Neuronal stem cell (in vitro differentiated cells): ENCODE data around the gene MYO3B.

ENCODE experiments used
- DNase-seq: peaks from one replicate; pipeline ENCODE4 v3.0.0-alpha.2; 2013; ENCODE audit warnings: low spot score
- H2AFZ ChIP-seq: one replicate; pipeline ENCODE4 v1.6.1; 2013; ENCODE audit warnings: mild to moderate bottlenecking, low read length, inconsistent platforms
- H2AK5ac ChIP-seq: 2 replicates; pipeline ENCODE4 v1.6.1; 2013; ENCODE audit warnings: low read depth, mild to moderate bottlenecking, inconsistent platforms, low read length, moderate library complexity, mixed read lengths
- H2BK120ac ChIP-seq: 2 replicates; pipeline ENCODE4 v1.6.1; 2013; ENCODE audit warnings: low read depth, mild to moderate bottlenecking, inconsistent platforms, low read length, moderate library complexity, mixed read lengths
- H2BK12ac ChIP-seq: one replicate; pipeline ENCODE4 v1.6.1; 2013; ENCODE audit warnings: low read length, inconsistent platforms
- H2BK15ac ChIP-seq: 2 replicates; pipeline ENCODE4 v1.6.1; 2013; ENCODE audit warnings: mild to moderate bottlenecking, low read length, inconsistent platforms, mixed read lengths
- H2BK5ac ChIP-seq: one replicate; pipeline ENCODE4 v1.6.1; 2013; ENCODE audit warnings: inconsistent platforms, mild to moderate bottlenecking, low read length, moderate library complexity
- H3K14ac ChIP-seq: one replicate; pipeline ENCODE4 v1.6.1; 2013; ENCODE audit warnings: low read length, inconsistent platforms
- H3K18ac ChIP-seq: 2 replicates; pipeline ENCODE4 v1.6.1; 2013; ENCODE audit warnings: low read length, inconsistent platforms
- H3K23ac ChIP-seq: 2 replicates; pipeline ENCODE4 v1.6.1; 2013; ENCODE audit warnings: low read depth, mild to moderate bottlenecking, mixed read lengths, low read length, inconsistent platforms; ENCODE audit not compliant: poor library complexity
- H3K27ac ChIP-seq: replicated peaks from 3 replicates; pipeline ENCODE4 v1.5.1; 2013; ENCODE audit warnings: low read length, inconsistent platforms
- H3K27me3 ChIP-seq, 3 experiments: 2 replicates each; pipeline ENCODE4 v1.6.1; 2013; ENCODE audit warnings: low read length in 3 of 3, mild to moderate bottlenecking in 2 of 3, inconsistent platforms in 1 of 3, low read depth in 1 of 3, mixed read lengths in 1 of 3, moderate library complexity in 1 of 3; ENCODE audit not compliant: control insufficient read depth in 3 of 3, insufficient read depth in 3 of 3
- H3K36me3 ChIP-seq, 2 donors: replicated peaks in 1 of 2; 2 replicates each; pipeline ENCODE4 v1.6.1; 2013; ENCODE audit warnings: low read length in 2 of 2; ENCODE audit not compliant: control insufficient read depth in 2 of 2, insufficient read depth in 2 of 2
- H3K4ac ChIP-seq: 2 replicates; pipeline ENCODE4 v1.6.1; 2013; ENCODE audit warnings: inconsistent platforms, mild to moderate bottlenecking, low read length, moderate library complexity
- H3K4me1 ChIP-seq, 2 donors: 1 replicate in 1 of 2; 2 replicates in 1 of 2; pipeline ENCODE4 v1.6.1; 2013; ENCODE audit warnings: low read length in 2 of 2, low read depth in 1 of 2; ENCODE audit not compliant: control insufficient read depth in 2 of 2, insufficient read depth in 1 of 2
- H3K4me2 ChIP-seq: one replicate; pipeline ENCODE4 v1.6.1; 2013; ENCODE audit warnings: mild to moderate bottlenecking, low read length, inconsistent platforms; ENCODE audit not compliant: insufficient read depth, poor library complexity, severe bottlenecking
- H3K4me3 ChIP-seq, 2 donors: 2 replicates each; pipeline ENCODE4 v1.5.1; 2013; ENCODE audit warnings: low read length in 2 of 2, mild to moderate bottlenecking in 2 of 2, inconsistent platforms in 1 of 2, moderate library complexity in 1 of 2
- H3K79me1 ChIP-seq: one replicate; pipeline ENCODE4 v1.6.1; 2013; ENCODE audit warnings: low read depth, mild to moderate bottlenecking, inconsistent platforms, low read length, moderate library complexity
- H3K9ac ChIP-seq: one replicate; pipeline ENCODE4 v1.6.1; 2013; ENCODE audit warnings: mild to moderate bottlenecking, low read depth, low read length, inconsistent platforms; ENCODE audit not compliant: poor library complexity
- H3K9me3 ChIP-seq, 2 donors: replicated peaks in 1 of 2; 2 replicates each; pipeline versions ENCODE3 to v1.6.1; 2013; ENCODE audit warnings: low read length in 2 of 2, mild to moderate bottlenecking in 2 of 2, inconsistent platforms in 1 of 2, low read depth in 1 of 2, mixed read lengths in 1 of 2, moderate library complexity in 1 of 2; ENCODE audit not compliant: control insufficient read depth in 2 of 2, insufficient read depth in 1 of 2
- H4K8ac ChIP-seq: one replicate; pipeline ENCODE4 v1.6.1; 2013; ENCODE audit warnings: low read depth, mild to moderate bottlenecking, inconsistent platforms, low read length, moderate library complexity
- H4K91ac ChIP-seq: one replicate; pipeline ENCODE4 v1.6.1; 2013; ENCODE audit warnings: low read length, low read depth, mild to moderate bottlenecking, inconsistent platforms; ENCODE audit not compliant: poor library complexity
- WGBS, 2 donors: extraction: QIAGEN DNeasy Blood & Tissue Kit; methylation state at CpG; one replicate each; pipeline ENCODE4 v1.1.7; 2013; ENCODE audit warnings: missing lambda C conversion rate in 2 of 2, mixed read lengths in 1 of 2; ENCODE audit not compliant: insufficient read length in 2 of 2, insufficient replicate concordance in 1 of 2; ENCODE audit errors: extremely low coverage in 2 of 2; 5-methylcytosine and 5-hydroxymethylcytosine counted together

The MYO3B gene

DNA sequence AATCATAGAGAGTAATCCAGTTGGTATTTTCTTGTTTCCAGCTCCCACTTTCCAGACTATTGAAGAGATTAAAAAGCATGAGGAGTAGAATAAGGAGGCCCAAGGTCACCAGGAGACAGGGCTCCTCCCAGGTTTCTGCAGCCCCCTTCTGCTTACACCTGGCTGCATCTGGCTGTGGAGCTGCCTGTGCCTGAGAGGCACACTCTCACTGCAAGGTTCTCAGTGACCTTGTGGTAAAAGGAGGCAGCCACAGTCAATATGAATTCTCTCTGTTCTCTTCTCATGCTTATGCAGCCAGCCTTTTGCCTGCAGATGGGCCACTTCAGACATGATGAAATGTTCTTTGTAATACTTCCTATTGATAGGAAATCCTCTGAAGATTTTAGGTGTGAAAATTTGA is 233.7 kb downstream of the MYO3B start:
- no peak overlapping the region for H2AFZ ChIP-seq
- H3K4me3 ChIP-seq = no peak overlapping the region
- H3K23ac ChIP-seq = no peak overlapping the region
- no peak overlapping the region for H2BK12ac ChIP-seq
- no peak overlapping the region for H3K18ac ChIP-seq
- H3K9ac ChIP-seq = no peak overlapping the region
- no peaks in the 10 kb centered on the region for H3K79me1 ChIP-seq
- no peak overlapping the region for H4K8ac ChIP-seq
- H3K27ac ChIP-seq = no peak overlapping the region
- no peaks in the 10 kb centered on the region for H3K9me3 ChIP-seq
- H2BK5ac ChIP-seq = no peak overlapping the region
- no peak overlapping the region for H3K4ac ChIP-seq
- H3K14ac ChIP-seq = no peak overlapping the region
- H2BK120ac ChIP-seq = no peak overlapping the region
- peaks cover 0 to 4% of the 10 kb centered on the region in 2 donors for H3K36me3 ChIP-seq
- no peak overlapping the region for H3K4me2 ChIP-seq
- no peak overlapping the region for H2BK15ac ChIP-seq
- no peak overlapping the region for H2AK5ac ChIP-seq
- no peak for DNase-seq
- H3K4me1 ChIP-seq = peaks cover 0 to 2% of the 10 kb centered on the region in 2 donors
- peaks cover 0 to 15% (median 0%) of the 10 kb centered on the region in 3 experiments for H3K27me3 ChIP-seq
- no peak overlapping the region for H4K91ac ChIP-seq

DNA sequence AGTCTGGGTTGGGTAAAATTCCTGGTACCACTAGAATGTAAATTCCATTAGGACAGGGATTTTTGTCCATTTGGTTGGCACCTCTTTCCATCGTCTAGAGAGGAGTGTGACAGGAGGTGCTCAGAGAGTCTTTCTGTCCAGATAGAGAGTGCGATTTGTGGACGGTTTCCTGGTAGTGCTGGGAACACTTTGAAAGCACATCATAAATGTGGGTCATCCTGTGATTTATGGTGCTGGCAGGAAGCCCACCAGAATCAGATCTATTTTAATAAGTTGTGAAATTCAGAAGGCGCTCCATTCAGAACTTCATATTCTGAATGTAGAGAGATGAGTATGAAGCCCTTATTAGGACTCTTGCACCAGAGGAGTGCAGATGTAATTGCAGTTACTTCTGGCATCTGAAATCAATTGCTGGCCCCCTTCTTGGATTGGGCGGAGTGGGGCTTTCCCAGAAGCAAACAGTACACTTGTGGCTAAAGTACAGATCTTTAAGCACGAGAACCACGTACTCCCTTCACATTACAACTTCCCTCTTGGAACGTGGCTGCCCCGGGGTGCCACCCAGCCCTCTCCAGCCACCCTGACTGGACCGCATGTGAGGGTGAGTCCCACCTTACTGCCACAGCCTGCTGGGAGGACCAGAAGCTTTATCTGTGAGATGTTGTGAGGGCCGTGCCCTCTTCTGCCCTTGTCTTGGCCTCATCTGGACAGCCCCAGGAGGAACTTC is 243.2 kb downstream of the MYO3B start:
- no peak overlapping the region for H3K4me3 ChIP-seq
- WGBS, 2 donors = no CpG with 5 or more reads among the region's 11 CpGs
- H3K36me3 ChIP-seq = peaks cover 0 to 5% of the 10 kb centered on the region in 2 donors
- no peaks in the 10 kb centered on the region for H3K79me1 ChIP-seq
- no peaks in the 10 kb centered on the region for H3K4me1 ChIP-seq
- no peaks in the 10 kb centered on the region for H3K9me3 ChIP-seq
- no peak overlapping the region for H2BK5ac ChIP-seq
- no peak overlapping the region for H4K8ac ChIP-seq
- no peak overlapping the region for H3K9ac ChIP-seq
- H4K91ac ChIP-seq = no peak overlapping the region
- H3K27me3 ChIP-seq = peaks cover 0 to 3% (median 0%) of the 10 kb centered on the region in 3 experiments
- H3K14ac ChIP-seq = no peak overlapping the region
- H2AK5ac ChIP-seq = no peak overlapping the region
- no peak overlapping the region for H3K27ac ChIP-seq
- no peak for DNase-seq
- H2AFZ ChIP-seq = peak overlapping the region; percentile 17
- H3K4me2 ChIP-seq = no peak overlapping the region
- no peak overlapping the region for H3K23ac ChIP-seq
- no peak overlapping the region for H2BK12ac ChIP-seq
- H3K4ac ChIP-seq = no peak overlapping the region
- peak overlapping the region; percentile 59 for H3K18ac ChIP-seq
- H2BK120ac ChIP-seq = no peak overlapping the region
- no peak overlapping the region for H2BK15ac ChIP-seq

- no peak overlapping the region for H3K27ac ChIP-seq
- no peak overlapping the region for H2BK120ac ChIP-seq
- H3K27me3 ChIP-seq = peaks cover 0 to 3% (median 0%) of the 10 kb centered on the region in 3 experiments
- H2AFZ ChIP-seq = no peak overlapping the region
- no peaks in the 10 kb centered on the region for H3K79me1 ChIP-seq
- no peak overlapping the region for H3K9ac ChIP-seq
- no peak overlapping the region for H3K4me2 ChIP-seq
- no peak overlapping the region for H2BK12ac ChIP-seq
- H3K14ac ChIP-seq = no peak overlapping the region
- WGBS, 2 donors = no CpG with 5 or more reads among the region's 2 CpGs
- no peak overlapping the region for H2AK5ac ChIP-seq
- no peak overlapping the region for H3K4me3 ChIP-seq
- H3K36me3 ChIP-seq = peaks cover 0 to 5% of the 10 kb centered on the region in 2 donors
- H3K18ac ChIP-seq = no peak overlapping the region
- H2BK15ac ChIP-seq = no peak overlapping the region
- H3K4me1 ChIP-seq = no peaks in the 10 kb centered on the region
- no peak overlapping the region for H2BK5ac ChIP-seq
- H3K9me3 ChIP-seq = no peaks in the 10 kb centered on the region
- no peak overlapping the region for H4K8ac ChIP-seq
- H4K91ac ChIP-seq = no peak overlapping the region
- H3K23ac ChIP-seq = no peak overlapping the region
- no peak for DNase-seq
- no peak overlapping the region for H3K4ac ChIP-seq
Measured at GRCh38 chr2:170423919-170424318, 246.0 kb downstream of the MYO3B start.

DNA sequence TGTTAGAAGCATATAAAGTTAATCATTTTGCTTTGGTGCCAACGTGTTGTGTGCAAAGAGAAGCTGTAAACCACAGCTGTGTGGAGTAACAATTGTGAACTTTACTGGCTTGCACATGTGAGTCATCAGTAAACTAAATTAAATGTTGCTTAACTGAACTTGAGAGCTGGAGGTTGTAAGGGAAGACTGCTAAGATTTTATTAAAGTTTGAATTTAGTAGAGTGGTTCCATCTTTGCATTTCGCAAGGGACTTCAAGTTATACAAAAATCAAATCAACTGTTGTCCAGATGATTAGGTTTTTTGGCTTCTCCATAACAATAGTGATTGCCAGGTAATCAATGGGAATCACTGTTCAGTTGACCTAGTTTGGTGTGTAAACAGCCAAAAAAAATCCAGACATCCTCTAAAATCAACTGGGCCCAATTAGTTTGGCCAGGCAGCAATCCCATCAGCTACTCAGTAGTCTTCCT is 247.4 kb downstream of the MYO3B start:
- H3K9me3 ChIP-seq = no peaks in the 10 kb centered on the region
- no peak overlapping the region for H2AFZ ChIP-seq
- H3K23ac ChIP-seq = no peak overlapping the region
- H2AK5ac ChIP-seq = no peak overlapping the region
- no peak overlapping the region for H3K14ac ChIP-seq
- no peaks in the 10 kb centered on the region for H3K4me1 ChIP-seq
- no peak overlapping the region for H4K91ac ChIP-seq
- no peaks in the 10 kb centered on the region for H3K79me1 ChIP-seq
- no peak overlapping the region for H3K4me2 ChIP-seq
- no peak for DNase-seq
- H3K4ac ChIP-seq = no peak overlapping the region
- no peak overlapping the region for H2BK5ac ChIP-seq
- no CpG with 5 or more reads among the region's 2 CpGs for WGBS, 2 donors
- peaks cover 0 to 4% of the 10 kb centered on the region in 2 donors for H3K36me3 ChIP-seq
- no peak overlapping the region for H3K18ac ChIP-seq
- H3K27ac ChIP-seq = no peak overlapping the region
- no peaks in the 10 kb centered on the region for H3K27me3 ChIP-seq
- H4K8ac ChIP-seq = no peak overlapping the region
- H3K4me3 ChIP-seq = no peak overlapping the region
- no peak overlapping the region for H2BK120ac ChIP-seq
- H3K9ac ChIP-seq = no peak overlapping the region
- H2BK15ac ChIP-seq = no peak overlapping the region
- H2BK12ac ChIP-seq = no peak overlapping the region
